ENCODE measurements around the gene RASSF1.
"Not testable (repeated sequence)": the region's sequence is repeated elsewhere in the genome, so short reads cannot be mapped to it uniquely, and the experiment has no call there.

RASSF1 gene

DNA sequence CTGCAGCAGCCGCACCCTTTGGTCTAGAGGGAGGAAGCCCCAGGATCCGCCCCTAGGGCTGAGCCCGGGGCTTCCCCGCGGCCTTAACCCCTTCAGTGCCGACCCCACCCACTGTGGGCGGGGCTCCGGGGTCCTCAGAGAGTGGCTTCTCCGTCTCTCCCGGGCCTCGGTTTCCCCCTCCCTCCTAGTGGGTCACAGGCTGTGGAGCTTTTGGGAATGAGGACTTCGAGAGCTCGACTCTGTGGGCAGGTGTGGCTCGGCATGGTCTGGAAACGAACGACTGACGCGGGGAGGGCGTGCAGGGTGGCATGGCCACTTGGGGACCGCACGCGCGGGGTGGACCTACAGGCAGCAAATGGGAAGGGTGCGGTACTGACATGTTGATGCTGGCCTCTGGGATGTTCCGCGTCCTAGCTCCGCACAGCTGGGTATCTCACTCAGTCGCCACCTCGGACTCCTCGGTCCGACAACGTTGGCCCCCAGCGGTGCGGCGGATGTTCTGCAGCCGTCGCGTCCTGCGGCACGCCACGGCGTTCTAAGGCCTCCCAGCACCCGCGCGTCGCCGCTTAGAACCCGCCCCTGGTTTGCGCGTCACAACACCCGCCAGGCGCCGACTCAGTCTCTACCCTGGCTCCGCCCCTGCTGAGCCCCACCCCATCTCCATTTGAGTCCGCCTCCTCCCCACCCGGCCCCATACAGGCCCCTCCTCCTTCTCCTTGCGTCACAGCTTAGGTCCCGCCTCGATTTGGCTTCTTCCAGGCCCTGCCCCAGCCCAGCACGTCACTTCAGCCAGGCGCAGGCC lies 41.6 kb downstream of the RASSF1 start, which contains the start of the genes HYAL3 and NAA80:
Gene HYAL3 (minus strand): TSS at position 570 of the 802 bp plus-strand sequence. CDS start 3,803 bp downstream, outside the sequence.
Gene NAA80 (minus strand): TSS at position 570 of the 802 bp plus-strand sequence. CDS start 1,942 bp downstream, outside the sequence.
- DNase-seq = peak; percentile 100

DNA sequence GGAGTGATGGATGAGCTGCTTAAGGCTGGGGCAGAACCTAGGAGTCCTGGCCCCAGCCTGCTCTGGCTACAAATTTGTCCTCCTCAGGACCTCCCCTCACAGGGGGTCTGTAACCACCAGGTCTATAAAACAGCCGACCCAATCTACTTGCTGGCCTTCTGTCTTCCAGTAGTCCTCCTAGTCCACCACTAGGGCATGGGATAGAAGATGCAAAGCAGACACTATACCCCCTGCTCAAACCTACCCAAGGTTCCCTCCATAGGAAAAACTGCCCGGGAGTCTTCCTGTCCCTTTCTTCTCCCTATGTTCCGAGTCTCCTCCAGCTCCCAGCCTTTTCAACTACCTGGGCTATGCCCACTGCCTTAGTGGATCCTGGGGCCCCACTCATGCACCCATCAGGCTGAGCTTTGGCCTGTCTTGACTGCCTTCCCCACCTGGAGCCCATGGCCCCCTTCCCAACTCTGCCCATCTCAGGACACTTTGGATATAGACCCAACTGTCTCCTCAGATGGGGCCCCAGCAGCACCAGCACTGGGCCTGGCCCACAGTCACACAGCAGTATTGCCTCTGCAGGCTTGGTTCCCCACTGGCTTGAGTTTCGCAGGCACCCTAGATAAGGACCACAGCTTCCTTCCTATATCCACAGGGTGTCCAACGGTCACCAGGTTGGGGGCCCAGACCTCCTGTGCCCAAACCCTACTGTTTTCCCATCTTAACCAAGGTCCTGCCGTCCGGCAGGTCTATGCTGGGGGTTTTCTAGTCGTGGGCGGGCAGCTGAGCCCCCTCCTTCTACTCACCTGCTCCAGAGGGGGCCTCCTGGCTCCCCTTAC lies 42.5 kb downstream of the RASSF1 start:
- no peak for DNase-seq

DNA sequence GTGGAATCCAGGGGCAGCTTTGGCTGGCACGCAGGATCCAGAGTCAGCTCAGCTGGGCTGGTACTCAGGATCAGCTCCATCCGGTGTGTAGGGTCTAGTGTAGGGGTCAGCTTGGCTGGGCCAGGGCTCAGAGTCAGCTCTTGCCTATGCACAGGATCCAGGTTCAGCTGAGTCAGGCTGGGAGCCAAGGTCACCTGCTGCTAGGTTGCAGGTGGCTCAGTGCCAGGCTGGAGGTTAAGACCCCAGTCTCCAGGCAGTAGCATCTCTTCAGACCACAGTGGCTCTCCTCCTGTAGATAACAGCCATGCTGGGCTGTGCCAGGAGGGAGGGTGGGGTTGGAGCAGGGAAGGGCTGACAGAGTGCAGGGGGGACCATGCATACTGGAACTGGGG lies 43.3 kb downstream of the RASSF1 start:
- no peak for DNase-seq

DNA sequence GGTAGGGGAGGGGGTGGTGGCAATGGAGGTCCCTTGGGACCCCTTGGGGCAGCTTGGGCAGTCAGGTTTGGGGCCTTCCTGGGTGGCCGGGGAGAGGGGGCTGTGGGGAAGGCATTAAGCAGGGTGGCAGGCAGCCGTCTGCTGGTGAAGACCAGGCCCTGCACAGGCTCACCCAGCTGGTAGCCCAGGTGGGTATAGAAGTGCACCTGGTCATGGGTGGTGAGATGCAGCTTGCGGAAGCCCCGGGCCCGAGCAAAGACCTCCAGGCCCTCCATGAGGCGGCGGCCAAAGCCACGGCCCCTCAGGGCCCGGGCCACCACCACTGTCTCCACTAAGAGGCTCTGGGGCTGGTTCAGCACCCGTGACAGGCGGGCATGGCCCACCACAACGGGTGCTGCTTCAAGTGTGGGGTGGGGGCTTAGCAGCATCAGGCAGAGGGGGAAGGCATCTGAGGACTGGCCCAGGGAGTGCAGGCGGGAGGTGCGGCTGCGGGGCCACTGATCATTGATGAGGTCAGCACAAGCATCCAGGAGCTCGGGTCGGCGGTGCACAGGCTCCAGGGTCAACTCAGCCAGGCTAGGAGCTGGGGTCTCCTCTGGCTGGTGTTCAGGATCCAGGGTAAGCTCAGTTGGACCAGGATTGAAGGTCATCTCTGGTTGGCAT lies 43.8 kb downstream of the RASSF1 start:
- no peak for DNase-seq

DNA sequence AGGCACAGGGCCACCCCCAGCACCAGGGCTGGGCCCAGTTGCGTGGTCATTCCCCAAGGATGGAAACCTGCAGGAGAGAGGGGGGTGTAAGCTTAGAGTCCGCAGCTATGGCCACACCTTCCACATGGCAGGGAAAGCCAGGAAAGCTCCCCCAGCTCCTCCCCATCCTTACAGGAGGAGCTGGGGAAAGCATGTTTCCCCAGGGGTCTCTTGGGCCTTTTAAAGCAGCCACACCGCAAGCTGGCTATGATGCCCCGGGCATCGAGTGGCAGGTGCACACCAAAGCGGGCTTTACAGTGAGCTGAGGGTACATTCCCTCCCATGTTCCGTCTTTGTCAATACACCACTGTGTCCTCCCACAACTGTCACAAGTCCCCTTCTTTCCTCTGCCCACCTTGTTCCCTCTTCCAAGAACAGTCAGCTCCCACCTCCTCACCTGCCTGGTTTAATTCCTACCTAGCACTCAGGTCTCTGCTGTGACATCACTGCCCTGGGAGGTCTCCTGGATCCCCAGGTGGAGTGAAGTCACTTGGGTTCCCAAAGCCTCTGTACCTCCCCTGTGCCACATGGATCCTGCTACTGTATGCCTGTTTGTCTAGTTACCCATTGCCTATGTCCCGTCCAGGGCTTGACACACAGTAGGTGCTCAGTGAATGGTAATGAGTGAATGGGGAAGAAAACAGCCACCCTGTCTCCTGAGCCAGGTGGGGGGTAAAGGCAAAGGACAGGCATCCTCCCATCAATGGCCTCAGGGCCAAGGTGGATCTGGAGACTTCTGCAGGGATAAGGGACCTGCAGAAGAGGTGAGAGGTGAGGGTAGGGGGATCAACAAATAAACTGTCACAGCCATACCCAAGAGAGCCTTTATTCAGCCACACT lies 44.8 kb downstream of the RASSF1 start:
- no peak for DNase-seq

DNA sequence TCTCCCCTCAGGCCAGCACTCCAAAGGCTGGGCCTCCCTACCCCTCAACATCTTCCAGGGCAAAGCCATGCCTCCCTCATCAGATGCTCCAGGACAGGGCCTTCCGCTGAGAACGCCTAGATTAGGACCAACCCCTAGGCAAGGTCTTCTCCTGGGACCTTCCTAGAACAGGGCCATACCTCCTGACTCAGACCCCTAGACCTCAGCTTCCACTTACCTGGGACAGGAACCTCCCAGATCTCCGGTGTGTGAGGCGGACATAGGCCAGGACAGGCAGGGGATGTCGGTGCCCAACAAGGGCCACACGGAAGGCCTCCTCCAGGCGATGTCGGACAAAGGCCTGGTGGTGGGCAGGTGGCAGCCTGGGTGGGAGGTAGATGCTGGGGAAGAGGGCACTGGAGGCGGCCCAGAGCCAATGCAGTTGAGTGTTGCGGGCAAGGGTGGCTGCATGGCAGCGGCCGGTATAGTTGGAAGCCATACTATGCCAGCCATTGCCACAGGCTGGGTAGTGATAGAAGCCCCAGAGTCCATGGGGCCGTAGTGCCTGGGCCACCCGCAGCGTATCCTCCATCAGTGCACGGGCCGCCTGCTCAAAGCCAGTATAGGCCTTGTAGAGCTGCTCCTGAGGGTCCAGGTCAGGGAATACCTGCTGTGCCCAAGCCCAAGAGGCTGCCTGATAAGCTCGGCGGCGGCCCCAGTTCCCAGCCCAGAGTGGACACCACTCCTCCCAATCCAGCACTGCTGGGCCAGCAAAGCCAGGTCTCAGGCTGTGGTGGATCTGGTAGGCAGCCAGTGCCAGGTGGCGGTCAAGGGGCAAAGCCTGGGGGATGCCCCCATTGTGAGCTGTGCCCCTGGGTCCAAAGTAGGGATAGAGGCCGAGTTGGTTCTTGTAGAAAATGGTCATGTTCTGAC lies 45.9 kb downstream of the RASSF1 start:
- DNase-seq = no peak

DNA sequence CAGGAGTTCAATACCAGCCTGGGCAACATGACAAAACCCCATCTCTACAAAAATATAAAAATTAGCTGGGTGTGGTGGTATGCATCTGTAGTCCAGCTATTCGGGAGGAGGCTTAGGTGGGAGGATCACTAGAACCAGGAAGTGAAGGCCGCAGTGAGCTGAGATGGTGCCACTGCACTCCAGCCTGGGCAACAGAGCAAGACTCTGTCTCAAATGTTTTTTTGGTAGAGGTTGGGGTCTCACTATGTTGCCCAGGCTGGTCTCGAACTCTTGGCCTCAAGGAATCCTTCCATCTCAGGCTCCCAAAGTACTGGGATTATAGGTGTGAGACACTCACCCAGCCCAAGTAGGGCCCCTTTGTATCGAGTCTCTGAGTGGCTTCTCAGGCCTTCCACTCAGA lies 46.5 kb downstream of the RASSF1 start:
- no peak for DNase-seq

DNA sequence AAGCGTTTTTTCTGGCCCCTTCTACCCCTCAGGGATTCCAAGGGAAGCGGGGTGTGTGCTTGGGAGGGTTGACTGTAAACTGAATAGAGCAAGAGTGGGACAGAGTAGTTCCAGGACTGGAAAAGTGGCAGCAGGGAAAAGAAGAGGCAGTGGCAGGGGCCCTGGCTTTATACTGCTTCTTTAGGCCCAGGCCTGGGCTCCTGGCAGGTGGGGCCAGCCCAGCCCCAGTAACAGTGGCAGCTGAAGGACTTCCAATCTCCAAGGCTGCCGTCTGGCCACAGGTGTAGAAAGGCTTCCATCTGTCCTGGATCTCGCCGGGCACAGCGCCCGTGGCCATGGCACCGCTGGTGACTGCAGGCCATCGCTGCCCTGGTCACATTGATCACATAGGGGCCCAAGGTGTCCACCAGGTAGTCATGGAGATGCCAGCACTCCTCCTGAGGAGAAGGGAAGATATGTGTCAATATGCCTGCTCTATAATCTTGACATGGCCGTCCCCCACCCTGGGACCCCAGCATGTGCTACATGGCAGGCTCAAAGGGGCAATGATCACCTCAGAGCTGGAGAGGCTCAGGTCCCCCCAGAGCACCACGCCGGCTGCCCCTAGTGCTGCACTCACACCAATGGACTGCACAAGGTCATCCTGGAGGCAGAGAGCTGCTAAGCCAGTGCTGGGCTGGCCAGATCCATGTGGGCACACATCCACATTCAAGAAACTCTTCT lies 47.4 kb downstream of the RASSF1 start:
- DNase-seq = no peak

DNA sequence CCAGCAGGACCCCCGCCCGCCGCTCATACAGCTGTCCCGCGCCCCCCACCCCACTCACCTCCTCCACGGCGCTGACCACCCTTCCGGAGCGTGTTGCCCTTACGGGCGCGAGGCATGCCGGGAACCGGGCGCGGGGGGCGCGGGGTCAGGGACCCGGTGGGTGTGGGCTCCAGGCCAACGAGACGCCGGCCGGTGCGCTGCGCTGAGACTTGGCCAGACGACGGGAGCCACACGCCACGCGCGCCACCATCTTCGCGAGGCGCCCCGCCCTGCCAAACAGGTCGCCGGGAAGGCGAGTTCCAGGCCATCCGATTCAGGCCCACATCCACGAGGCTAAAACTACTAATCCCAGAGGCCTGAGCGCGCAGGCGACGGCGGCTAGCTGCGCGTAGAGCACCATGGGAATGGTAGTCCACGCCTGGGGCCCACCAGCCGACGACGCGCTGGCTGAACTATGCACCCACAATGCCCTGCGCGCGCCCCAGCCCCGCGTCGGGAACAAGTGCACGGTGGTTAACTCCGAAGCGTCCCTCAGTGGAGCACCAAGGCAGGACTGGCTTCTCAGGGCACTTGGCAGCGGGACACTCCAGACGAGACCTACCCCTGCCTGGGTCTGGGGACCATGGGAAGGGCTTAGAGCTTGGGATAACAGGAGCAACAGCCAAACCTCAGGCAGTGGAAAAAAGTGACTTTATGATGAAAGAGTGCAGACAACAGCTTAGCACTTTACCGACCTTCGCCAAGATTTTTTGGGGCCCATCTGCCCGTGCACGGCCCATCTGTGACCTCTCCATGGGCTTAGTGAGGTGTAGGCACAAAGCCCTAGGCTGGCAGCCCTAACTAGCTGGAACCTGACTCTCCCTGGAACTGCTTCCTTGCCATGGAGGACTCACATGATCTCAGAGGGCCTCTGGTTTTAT lies 48.2 kb downstream of the RASSF1 start, which contains the start of gene IFRD2:
Gene IFRD2 (minus strand): TSS at position 271 of the 920 bp plus-strand sequence. CDS start 155 bp downstream, at position 116.
- DNase-seq = peak; percentile 97

DNA sequence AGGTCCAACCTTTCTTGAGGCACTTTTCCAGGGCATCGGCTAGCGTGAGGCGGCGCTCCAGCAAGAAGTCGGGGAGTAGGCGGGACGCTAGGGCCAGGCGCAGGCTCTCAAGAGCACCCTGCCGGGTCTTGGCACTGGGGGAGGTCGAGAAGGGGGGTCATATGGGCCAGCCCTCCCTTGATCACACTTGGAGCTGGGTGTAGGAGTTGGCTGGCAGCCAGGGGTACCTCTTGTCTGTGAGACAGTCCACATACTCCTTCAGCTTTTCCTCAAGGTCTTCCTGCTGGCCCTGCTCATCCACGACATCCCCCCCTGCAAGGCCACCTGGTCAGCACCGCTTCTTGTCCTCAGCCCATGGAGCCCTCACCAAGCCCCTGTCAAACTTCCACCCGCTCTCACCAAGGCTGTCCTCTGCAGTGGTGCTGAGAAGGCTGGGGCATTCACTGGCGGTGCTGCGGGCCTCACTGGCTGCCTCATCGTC lies 50.4 kb downstream of the RASSF1 start:
- no peak for DNase-seq

DNA sequence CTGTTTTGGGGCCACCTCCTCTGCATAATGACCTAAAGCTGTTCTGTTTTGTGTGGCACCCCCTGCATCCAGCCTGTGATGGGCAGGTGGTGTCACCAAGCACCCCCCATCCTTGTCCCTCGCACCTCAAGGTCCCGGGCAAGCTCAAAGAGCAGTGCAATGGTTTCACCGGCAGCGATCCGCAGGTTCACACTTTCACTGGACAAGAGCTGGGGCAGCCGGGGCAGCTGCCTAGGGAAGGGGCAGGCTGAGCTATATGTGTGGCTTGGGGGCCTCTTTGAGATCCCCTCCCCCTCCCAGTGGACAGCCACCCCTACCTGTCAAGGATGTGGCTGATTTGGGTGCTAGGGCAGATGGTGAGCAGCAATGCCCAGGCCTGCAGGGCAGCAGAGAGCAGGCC lies 51.5 kb downstream of the RASSF1 start:
- no peak for DNase-seq

DNA sequence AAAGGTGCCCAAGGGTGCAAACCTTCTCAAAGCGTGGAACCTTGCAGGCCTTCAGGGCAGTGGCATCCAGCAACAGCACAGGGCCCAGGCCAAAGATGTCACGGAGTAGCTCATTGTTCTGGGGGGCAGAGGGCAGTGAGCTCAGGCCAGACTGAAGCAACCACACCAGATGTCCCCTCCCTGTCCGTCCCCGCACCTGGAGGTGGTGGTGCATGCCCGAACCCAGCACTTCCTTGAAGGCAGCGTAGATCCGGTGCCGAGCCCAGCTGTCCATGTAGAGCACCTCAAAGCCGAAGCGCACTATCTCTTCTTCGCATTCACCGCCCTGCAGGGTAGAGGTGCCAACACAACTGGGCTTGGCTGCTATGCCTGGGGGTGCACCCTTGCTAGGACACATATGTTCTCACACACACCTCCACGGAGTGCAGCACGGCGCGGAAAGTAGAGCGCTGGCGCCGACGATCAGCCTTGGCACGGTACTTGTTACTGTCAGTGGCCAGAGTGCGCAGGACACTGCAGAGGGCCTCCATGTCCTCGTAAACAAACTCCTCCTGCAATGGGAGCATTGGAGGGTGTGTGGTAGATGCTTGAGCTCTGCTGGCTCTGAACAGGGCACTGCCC lies 52.1 kb downstream of the RASSF1 start:
- no peak for DNase-seq

DNA sequence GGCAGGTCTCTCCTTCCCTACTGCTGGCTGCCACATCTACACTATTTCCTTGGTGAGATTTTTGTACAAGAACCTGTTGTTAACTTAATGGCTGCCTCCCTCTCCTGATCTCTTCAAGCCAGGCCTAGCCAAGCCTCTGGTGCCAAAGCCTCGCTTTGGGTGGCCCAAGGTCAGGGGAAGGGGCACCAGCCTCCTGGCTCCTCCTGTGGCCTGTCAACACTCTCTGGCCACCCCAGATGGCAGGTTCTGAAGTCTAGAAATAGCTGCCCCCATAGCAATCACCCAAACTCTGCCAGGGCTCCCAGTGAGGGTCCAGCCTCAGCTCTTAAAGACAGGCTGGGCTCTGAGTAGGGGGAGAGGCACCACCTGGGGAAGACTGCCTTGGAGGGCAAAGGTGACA lies 53.4 kb downstream of the RASSF1 start:
- no peak for DNase-seq

DNA sequence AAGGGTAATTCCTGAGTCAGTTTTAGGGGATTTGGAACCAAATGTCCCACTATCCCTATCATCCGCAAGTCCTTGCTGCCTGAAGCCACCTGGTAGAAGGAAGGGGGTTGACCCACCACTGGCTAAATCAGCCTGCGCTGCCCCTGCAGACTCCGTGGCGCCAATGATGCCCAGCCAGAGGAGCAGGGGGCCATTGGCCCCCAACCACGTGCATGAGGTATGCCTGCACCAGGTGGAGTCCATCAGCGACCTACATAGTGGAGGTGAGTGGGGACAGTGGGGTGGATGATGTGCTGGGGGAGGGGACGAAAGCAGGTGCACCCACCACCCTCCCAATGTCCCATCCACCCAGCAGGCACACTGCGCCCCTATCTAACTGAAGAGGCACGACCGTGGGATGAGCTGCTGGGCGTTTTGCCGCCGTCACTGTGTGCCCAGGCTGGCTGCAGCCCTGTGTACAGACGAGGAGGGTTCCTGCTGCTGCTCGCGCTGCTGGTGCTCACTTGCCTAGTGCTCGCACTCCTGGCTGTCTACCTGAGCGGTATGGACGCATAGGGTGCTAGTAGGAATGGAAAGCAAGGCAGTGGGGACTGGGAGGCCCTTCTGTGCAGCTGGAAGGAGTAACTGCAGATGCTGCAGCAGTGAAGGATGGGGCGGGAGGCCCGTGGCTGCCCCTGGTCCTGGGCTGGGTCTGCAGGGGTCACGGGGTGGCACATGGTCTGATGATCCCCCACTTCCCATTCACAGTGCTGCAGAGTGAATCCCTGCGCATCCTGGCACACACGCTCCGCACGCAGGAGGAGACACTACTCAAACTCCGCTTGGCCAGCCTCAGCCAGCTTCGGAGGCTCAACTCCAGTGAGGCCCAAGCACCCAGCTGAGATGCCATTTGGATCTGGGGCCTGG lies 54.1 kb downstream of the RASSF1 start:
- DNase-seq = no peak

DNA sequence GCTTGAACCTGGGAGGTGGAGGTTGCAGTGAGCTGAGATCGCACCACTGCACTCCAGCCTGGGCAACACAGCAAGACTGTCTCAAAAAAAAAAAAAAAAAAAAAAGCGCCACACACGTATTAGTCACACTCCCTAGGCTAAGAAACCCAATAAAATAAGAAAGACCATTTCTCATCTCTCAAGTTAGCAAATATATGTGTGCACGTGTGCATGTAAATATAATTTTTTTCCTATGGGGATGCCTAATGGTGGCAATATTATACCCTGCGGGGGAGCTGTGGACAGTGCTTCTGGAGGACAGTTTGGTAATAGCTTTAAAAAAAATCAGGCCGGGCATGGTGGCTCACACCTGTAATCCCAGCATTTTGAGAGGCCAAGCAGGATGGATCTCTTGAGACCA lies 56.5 kb downstream of the RASSF1 start:
- not testable (repeated sequence) for DNase-seq
